Pericardium fibroblast (primary cell): ENCODE results near the gene RCL1. TPM values are rescaled to one million over a fixed set of nuclear protein-coding genes. Genes with fewer than 3 reads are reported as not detected.

Experiments
- total RNA-seq: library from RNA; depleted of rRNA; stranded (reverse); fragments of >200 nt; gene quantifications from 2 replicates; pipeline ENCODE4 v1.2.3, GENCODE V29; 2015

The RCL1 gene
- 8.7 and 8.9 TPM in 2 replicates for total RNA-seq

DNA sequence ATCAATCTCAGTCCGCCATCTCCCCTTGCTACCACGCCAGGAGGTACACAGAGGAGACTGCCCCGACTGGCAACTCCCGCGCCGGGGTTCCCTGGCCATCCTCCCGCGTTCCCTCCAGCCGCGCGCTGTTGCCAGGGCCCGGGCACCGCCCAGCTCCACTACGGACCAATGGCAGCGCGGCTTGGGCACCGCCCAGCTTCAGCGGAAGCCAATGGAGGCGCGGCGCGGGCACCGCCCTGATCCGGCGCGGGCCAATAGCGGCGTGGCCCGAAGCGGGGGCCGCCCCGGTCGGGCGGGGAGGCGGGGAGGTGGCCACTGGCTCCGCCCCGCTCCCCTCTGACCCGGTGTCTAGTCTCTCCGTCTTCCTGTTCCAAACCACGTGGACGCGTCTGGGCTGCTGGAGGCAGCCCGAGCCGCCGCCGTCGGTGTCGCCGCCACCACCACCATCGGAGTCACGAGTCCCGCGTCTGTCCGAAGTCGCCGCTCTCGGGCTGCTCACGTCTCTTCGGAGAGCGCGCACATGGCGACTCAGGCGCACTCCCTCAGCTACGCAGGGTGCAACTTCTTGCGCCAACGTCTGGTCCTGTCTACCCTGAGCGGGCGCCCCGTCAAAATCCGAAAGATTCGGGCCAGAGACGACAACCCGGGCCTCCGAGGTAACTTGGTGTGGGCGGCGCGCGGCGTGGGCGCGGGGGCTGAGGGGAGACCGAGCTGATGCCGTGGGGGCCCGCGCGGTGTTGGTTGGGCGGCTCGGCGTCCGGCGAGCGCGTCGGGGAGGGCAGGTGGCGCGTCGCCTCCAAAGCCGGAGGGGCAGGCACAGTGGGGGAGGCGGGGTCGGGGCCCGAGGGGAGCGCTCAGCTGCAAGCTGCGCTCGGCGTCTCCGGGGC, at the start of gene RCL1:
Gene RCL1 (plus strand): TSS at position 373 of the 887 bp plus-strand sequence. CDS start 148 bp downstream, at position 521.

Other genes with a start within 250 kb of the RCL1 start
- 2.3 and 6.3 TPM in 2 replicates for gene PLPP6, start 130.7 kb upstream of the RCL1 start, total RNA-seq
- 1.0 TPM in 1 of 2 replicates, not detected in the other for gene SPATA6L, start 126.5 kb upstream of the RCL1 start, total RNA-seq
- 19.4 and 24.5 TPM in 2 replicates for gene CDC37L1, start 113.4 kb upstream of the RCL1 start, total RNA-seq
- gene AK3, start 51.7 kb upstream of the RCL1 start, total RNA-seq: 52.9 and 58.3 TPM in 2 replicates
- 7.2 and 17.1 TPM in 2 replicates for gene JAK2, start 192.3 kb downstream of the RCL1 start, total RNA-seq